ENCODE measurements around the gene ABCC8. TPM values are rescaled to one million over a fixed set of nuclear protein-coding genes. Genes with fewer than 3 reads are reported as not detected.

The ABCC8 gene
- total RNA-seq, 1 experiment from 2014 or later, result 2.4 TPM

DNA sequence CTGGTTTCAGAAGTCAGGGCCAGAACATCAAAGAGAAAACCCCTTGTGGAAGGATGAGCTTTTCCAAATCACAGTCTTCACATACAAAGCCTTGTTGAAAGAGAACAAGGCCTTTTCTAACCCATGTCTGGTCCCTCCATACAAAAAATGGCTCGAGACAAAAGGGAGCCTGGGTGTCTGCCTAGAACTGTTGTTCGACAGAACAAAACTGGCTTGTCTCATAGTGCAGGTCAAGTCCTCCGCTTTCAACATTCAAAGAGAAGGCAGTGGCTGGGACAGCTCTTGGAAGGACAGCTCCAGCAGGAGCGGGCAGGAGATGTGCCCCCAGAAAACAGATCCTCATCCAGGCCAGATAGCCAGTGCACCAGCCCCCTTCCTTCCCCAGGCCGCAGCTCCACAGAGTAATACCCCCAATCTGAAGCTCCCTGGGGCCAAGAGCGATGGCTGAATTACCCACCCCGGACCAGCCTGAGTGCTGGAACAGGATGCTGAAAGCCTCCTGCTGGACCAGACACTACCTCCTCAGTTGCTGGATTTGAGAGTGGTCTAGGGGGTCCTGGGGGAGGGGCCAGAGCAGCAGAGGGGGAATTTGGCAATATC lies 40.0 kb upstream of the ABCC8 start:
- no peak overlapping the region for H3K4me2 ChIP-seq (ENCODE audit: insufficient read depth, insufficient read length, low read length)
- no peak overlapping the region for H3K56ac ChIP-seq (ENCODE audit: insufficient read length, low read depth, low read length)
- peaks cover 2 to 6% (median 4%) of the 10 kb centered on the region in 3 experiments; a peak in 6 of 7 replicates for H3K36me3 Mint-ChIP-seq (ENCODE audit: insufficient read depth in 1 of 3, low read depth in 3 of 3)
- H3K79me2 ChIP-seq (ENCODE audit: insufficient read depth, low read length), result no peaks in the 10 kb centered on the region
- no peaks in the 10 kb centered on the region for H3K9me3 ChIP-seq (ENCODE audit: control insufficient read depth, low read depth, low read length)
- no peak overlapping the region for H3K23ac ChIP-seq (ENCODE audit: insufficient read length, low read depth, low read length)
- H4K5ac ChIP-seq (ENCODE audit: insufficient read length, low read depth, low read length), result no peak overlapping the region
- no peak for DNase-seq
- no peaks in the 10 kb centered on the region for H4K20me1 ChIP-seq (ENCODE audit: control insufficient read depth, insufficient read depth, insufficient read length)
- no peak overlapping the region for H2BK20ac ChIP-seq (ENCODE audit: low read depth, low read length, poor library complexity, severe bottlenecking)
- H3K18ac ChIP-seq (ENCODE audit: insufficient read length, low read depth, low read length), result no peak overlapping the region
- H2BK12ac ChIP-seq (ENCODE audit: insufficient read length, low read depth, low read length), result no peak overlapping the region
- no peak overlapping the region for H3K27ac Mint-ChIP-seq
- H2AK5ac ChIP-seq (ENCODE audit: insufficient read length, low read length), result no peak overlapping the region
- H2BK5ac ChIP-seq (ENCODE audit: insufficient read length, low read length), result no peak overlapping the region
- H3K79me1 ChIP-seq (ENCODE audit: insufficient read depth, low read depth, low read length, poor library complexity, severe bottlenecking), result no peaks in the 10 kb centered on the region
- WGBS (ENCODE audit: extremely low coverage, insufficient read length, low lambda C conversion rate), result no CpG with 5 or more reads among the region's 7 CpGs
- H2AFZ ChIP-seq (ENCODE audit: low read length), result no peak overlapping the region
- H3K27me3 Mint-ChIP-seq (ENCODE audit: low read depth), result peaks cover 4% of the 10 kb centered on the region
- no peak overlapping the region for H4K91ac ChIP-seq (ENCODE audit: insufficient read length, low read depth, low read length)
- no peak overlapping the region for H4K8ac ChIP-seq (replicated peaks; ENCODE audit: insufficient read length, low read depth, low read length)
- no peak overlapping the region for H3K27ac ChIP-seq (ENCODE audit: insufficient read length, low read depth, low read length)
- no peak overlapping the region; the same call in 1 of the 2 replicates for H3K14ac ChIP-seq (ENCODE audit: insufficient read depth, low read length)
- H3K9ac ChIP-seq (ENCODE audit: extremely low read depth, insufficient read length, low read length), result no peak overlapping the region
- no peak overlapping the region for H3T11ph ChIP-seq (ENCODE audit: low read length)
- peaks cover 4% of the 10 kb centered on the region; the same call in 1 of the 2 replicates for H3K4me1 ChIP-seq (ENCODE audit: insufficient read depth, low read length)
- no peaks in the 10 kb centered on the region for H3K23me2 ChIP-seq (ENCODE audit: insufficient read length, low read depth, low read length, poor library complexity, severe bottlenecking)
- H2BK15ac ChIP-seq (ENCODE audit: low read depth, low read length), result no peak overlapping the region
- H3K4me1 Mint-ChIP-seq, result peaks cover 19 to 22% of the 10 kb centered on the region in 2 experiments
- no peak overlapping the region for H3K4ac ChIP-seq (ENCODE audit: low read depth, low read length)
- no peaks in the 10 kb centered on the region for H3K9me3 Mint-ChIP-seq
- no peak overlapping the region for H3K4me3 Mint-ChIP-seq
- no peaks in the 10 kb centered on the region; the same call in 1 of the 2 replicates for H3K27me3 ChIP-seq (ENCODE audit: insufficient read depth, low read length)
- TF ChIP-seq, protein P1, sequence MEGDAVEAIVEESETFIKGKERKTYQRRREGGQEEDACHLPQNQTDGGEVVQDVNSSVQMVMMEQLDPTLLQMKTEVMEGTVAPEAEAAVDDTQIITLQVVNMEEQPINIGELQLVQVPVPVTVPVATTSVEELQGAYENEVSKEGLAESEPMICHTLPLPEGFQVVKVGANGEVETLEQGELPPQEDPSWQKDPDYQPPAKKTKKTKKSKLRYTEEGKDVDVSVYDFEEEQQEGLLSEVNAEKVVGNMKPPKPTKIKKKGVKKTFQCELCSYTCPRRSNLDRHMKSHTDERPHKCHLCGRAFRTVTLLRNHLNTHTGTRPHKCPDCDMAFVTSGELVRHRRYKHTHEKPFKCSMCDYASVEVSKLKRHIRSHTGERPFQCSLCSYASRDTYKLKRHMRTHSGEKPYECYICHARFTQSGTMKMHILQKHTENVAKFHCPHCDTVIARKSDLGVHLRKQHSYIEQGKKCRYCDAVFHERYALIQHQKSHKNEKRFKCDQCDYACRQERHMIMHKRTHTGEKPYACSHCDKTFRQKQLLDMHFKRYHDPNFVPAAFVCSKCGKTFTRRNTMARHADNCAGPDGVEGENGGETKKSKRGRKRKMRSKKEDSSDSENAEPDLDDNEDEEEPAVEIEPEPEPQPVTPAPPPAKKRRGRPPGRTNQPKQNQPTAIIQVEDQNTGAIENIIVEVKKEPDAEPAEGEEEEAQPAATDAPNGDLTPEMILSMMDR (conservative IDR thresholded peaks at IDR 0.05), result no peak
- H2BK120ac ChIP-seq (ENCODE audit: low read depth, low read length, poor library complexity, severe bottlenecking), result no peak overlapping the region

Data from H9 (cell line).